GM18867 (cell line): ENCODE measurements around the gene LRRC19.

Experiments used
- ATAC-seq: cut with Tn5 transposase; IDR thresholded peaks from one replicate; pipeline ENCODE4 v1.9.1; 2021; ENCODE audit warnings: mild to moderate bottlenecking, moderate library complexity; ENCODE audit not compliant: unreplicated experiment

Gene LRRC19

GRCh38 chr9:27005491-27005890, at the start of gene LRRC19:
Gene LRRC19 (minus strand): TSS chr9:27005672. CDS start chr9:26999694, 5,978 bp downstream.
- no peak for ATAC-seq

DNA sequence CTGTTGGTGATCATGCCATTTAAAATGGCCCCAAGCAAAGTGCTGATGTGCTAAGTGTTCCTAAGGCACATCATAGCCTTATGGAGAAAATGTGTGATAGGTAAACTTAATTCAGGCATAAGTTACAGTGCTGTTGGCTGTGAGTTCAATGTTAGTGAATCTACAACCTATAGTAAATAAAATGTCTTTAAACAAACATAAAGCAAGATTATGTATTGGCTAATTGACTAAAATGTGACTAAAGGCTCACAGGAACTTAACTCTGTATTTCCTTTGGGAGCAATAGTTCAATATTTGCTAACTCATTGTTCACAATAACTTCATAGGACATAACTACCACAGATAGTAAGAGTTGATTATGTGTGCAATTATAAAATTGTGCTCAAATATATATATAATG, 49.4 kb upstream of the LRRC19 start:
- no peak for ATAC-seq

GRCh38 chr9:27054125-27054524, 48.7 kb upstream of the LRRC19 start:
- no peak for ATAC-seq

DNA sequence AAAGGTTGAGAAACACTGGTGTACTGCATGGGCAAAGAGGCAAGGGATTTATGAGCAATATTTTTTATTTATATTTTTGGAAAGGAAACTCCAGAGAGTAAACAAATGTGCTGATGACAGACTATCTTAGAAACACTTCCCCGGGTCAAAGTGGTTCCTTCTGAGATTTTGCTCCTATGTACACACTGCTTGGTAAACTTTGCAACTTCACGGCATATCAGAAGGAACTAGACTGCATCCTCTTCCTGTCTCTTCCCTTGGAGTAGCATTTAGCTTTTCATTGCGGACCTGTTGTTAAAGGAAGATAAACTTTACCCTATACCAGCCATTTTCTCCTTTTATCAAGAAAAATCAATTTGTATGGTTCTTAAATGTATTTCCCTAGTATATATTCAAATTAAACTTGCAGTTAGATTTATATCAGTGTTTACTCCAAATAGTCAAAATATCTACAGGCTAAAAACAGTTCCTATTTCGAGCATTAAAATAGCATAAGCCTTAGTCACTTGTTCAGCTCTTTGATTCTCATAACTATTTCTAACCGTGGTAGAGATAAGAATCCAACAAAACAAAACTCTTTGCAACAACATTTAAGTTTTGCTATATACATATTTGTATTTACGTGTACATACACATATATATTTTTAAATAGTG, 48.0 kb upstream of the LRRC19 start:
- ATAC-seq = no peak

GRCh38 chr9:27047136-27047535, 41.7 kb upstream of the LRRC19 start:
- ATAC-seq = no peak

- no peak for ATAC-seq
These were observed 37.7 kb upstream of the LRRC19 start for GRCh38 chr9:27043176-27043575.

DNA sequence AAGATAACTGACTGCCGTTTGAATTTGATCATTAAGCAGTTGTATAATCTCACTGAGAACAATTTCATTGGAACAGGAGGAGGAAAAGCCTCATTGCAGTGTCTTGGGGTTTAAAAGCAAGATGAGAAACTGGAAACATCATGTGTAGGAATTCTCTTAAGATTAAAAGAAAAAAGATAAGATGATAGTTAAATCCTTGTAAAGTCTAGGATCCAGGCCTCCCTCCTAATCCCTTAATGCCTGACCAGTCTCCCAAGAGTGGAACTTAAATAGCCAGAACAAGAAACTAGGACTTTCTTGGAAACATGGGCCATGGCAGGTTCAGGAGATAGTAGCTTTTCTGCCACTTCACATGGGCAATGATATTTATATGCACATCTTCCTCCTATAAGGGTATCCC, 37.0 kb upstream of the LRRC19 start:
- ATAC-seq = no peak

GRCh38 chr9:27041746-27042145, 36.3 kb upstream of the LRRC19 start:
- no peak for ATAC-seq

- no peak for ATAC-seq
These were observed 32.0 kb upstream of the LRRC19 start for GRCh38 chr9:27037499-27037898.

GRCh38 chr9:27033815-27034403, 28.4 kb upstream of the LRRC19 start:
- peak; percentile 87 for ATAC-seq

DNA sequence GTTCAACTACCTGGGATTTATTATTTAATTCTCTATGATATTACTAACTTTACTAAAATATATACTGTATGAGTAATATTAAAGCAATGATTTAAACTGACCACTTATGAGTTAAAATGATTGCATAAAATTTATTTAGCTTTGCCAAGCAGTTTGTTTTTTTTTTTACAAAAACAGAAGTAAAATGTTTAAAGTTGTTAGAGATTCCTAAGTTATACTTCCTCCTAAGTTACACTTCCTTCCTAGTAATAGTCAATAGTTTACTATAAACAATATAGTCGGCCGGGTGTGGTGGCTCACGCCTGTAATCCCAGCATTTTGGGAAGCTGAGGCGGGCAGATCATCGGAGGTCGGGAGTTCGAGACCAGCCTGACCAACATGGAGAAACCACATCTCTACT, 23.7 kb upstream of the LRRC19 start:
- no peak for ATAC-seq

GRCh38 chr9:27022920-27023319, 17.4 kb upstream of the LRRC19 start:
- ATAC-seq = no peak

- no peak for ATAC-seq
These were observed 14.1 kb upstream of the LRRC19 start for GRCh38 chr9:27019589-27019988.

GRCh38 chr9:27003426-27004077, 1.9 kb downstream of the LRRC19 start:
- ATAC-seq = no peak

- ATAC-seq = no peak
These were observed 9.7 kb downstream of the LRRC19 start for GRCh38 chr9:26995810-26996209.

GRCh38 chr9:26983340-26983739, 22.1 kb downstream of the LRRC19 start:
- peak; percentile 63 for ATAC-seq

- no peak for ATAC-seq
These were observed 29.5 kb downstream of the LRRC19 start for GRCh38 chr9:26975728-26976707.

GRCh38 chr9:26974927-26975326, 30.5 kb downstream of the LRRC19 start:
- no peak for ATAC-seq

- ATAC-seq = no peak
These were observed 31.5 kb downstream of the LRRC19 start for GRCh38 chr9:26973989-26974388.

DNA sequence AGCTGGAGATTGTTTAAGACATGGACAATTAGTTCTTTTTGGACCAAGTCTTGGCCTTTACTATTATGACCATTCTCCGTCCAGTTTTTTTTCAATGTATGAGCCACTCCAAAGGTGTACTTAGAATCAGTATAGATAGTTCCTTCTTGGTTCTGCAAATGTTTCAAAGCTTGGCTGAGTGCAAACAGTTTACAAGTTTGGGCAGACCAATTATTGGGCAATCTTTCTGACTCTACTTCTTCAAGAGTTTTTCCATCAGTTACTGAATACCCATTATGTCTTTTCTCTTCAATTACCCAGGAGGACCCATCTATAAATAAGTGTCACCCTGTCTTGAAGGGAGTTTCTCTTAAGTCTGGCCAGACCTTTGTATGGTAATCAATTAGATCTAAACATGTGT, 33.8 kb downstream of the LRRC19 start:
- no peak for ATAC-seq

DNA sequence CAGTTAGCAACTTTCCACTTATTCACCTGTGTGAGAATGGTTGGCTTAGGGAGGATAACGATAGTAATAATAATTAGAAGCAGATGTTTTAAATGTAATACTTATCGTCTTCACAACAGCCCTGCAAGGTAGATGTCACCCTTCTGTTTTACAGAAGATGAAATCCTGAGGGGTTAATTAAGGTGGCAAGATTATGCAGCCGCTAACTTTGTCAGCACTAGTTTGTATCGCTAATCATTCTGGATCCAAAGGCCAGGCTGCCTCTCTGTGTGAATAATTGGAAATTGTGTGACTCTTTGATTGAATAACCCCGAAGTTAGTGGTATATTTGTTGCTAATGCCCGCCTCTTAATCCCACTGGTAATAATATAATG, 48.6 kb downstream of the LRRC19 start:
- no peak for ATAC-seq
